Mucosa of descending colon (tissue), 3 donors: ENCODE results near the gene URI1. TPM values are rescaled to one million over a fixed set of nuclear protein-coding genes. Genes with fewer than 3 reads are reported as not detected.

Source experiments
- ATAC-seq: fragments of 200-7000 bp; cut with Tn5 transposase; one replicate; pipeline ENCODE4 v1.9.1; 2020; ENCODE audit warnings: mild to moderate bottlenecking, moderate library complexity
- DNase-seq, 3 donors: peaks; one replicate each; pipeline ENCODE4 v3.0.0-alpha.2; 2020
- H3K36me3 ChIP-seq: fragments of 200-600 bp; one replicate; pipeline ENCODE4 v1.8.0; 2021; ENCODE audit warnings: low read depth, mild to moderate bottlenecking
- H3K4me1 ChIP-seq: fragments of 200-600 bp; one replicate; pipeline ENCODE4 v1.8.0; 2021; ENCODE audit warnings: low read depth, mild to moderate bottlenecking
- H3K4me3 ChIP-seq: fragments of 200-600 bp; one replicate; pipeline ENCODE4 v1.8.0; 2021; ENCODE audit warnings: mild to moderate bottlenecking
- H3K9me3 ChIP-seq: fragments of 200-600 bp; one replicate; pipeline ENCODE4 v1.8.0; 2021; ENCODE audit warnings: mild to moderate bottlenecking
- CTCF ChIP-seq: fragments of 200-600 bp; IDR thresholded peaks from one replicate; pipeline ENCODE4 v1.8.0; 2022; ENCODE audit warnings: antibody characterized with exemption, mild to moderate bottlenecking
- intact Hi-C, 2 donors: fragments of 100-400 bp; cut with DNase I in 1 of 2; cut with micrococcal nuclease in 1 of 2; formaldehyde crosslinking; loops; one replicate each; pipeline versions ENCODE4 v1.11.0 to v1.11.1; 2022; cut with DNase I, micrococcal nuclease
- total RNA-seq, 3 donors: library from RNA; stranded (reverse); fragmentation: NEBNext Ultra II Directional in 2 of 3; extraction: Animal tissue kit (Norgen Biotek cat#: 25700) in 2 of 3; gene quantifications; one replicate each; pipeline versions ENCODE4 v1.2.1 to v1.2.4, GENCODE V29; 2021 to 2023
- donor health status: DM: no; HTN: no; CAD: no; lungs with moderate emphysema.
- donor health status: DM: no; HTN: no; CAD: no.
- donor health status: DM: no; HTN: yes; CAD: no.

The URI1 gene
- total RNA-seq, 3 donors from 2014 or later = 40.0 to 65.5 (median 43.4) TPM

GRCh38 chr19:30003866-30004265 is 61.8 kb downstream of the URI1 start:
- Histone ChIP-seq H3K9me3 (no peaks in the 10 kb centered on the region), H3K4me3 (no peak overlapping the region), H3K36me3 (no peaks in the 10 kb centered on the region), H3K4me1 (no peaks in the 10 kb centered on the region)
- TF ChIP-seq CTCF = no peak
- no peak for DNase-seq
- intact Hi-C loops = no loop called here
- no peak for ATAC-seq

GRCh38 chr19:30004403-30004802 is 62.4 kb downstream of the URI1 start:
- no peak for TF ChIP-seq CTCF
- no peak for DNase-seq
- no peak for ATAC-seq
- no peaks in the 10 kb centered on the region for H3K9me3 ChIP-seq
- no peaks in the 10 kb centered on the region for H3K36me3 ChIP-seq
- H3K4me1 ChIP-seq = no peaks in the 10 kb centered on the region
- no peak overlapping the region for H3K4me3 ChIP-seq
- intact Hi-C loops = no loop called here

GRCh38 chr19:30006207-30006606 is 64.2 kb downstream of the URI1 start:
- H3K9me3 ChIP-seq = no peaks in the 10 kb centered on the region
- no peak for TF ChIP-seq CTCF
- intact Hi-C loops = no loop called here
- DNase-seq (no peak), ATAC-seq (no peak)
- H3K4me3 ChIP-seq = no peak overlapping the region
- no peaks in the 10 kb centered on the region for H3K36me3 ChIP-seq
- no peaks in the 10 kb centered on the region for H3K4me1 ChIP-seq

- ATAC-seq (no peak), DNase-seq (no peak)
- no peak for TF ChIP-seq CTCF
- H3K4me3 ChIP-seq = no peak overlapping the region
- H3K36me3 ChIP-seq = no peaks in the 10 kb centered on the region
- intact Hi-C loops = no loop called here
- no peaks in the 10 kb centered on the region for H3K9me3 ChIP-seq
- H3K4me1 ChIP-seq = no peaks in the 10 kb centered on the region
Observed at GRCh38 chr19:30008169-30008568, 66.1 kb downstream of the URI1 start.

- intact Hi-C loops = no loop called here
- Histone ChIP-seq H3K4me3 (no peak overlapping the region), H3K36me3 (no peaks in the 10 kb centered on the region), H3K9me3 (no peaks in the 10 kb centered on the region), H3K4me1 (no peaks in the 10 kb centered on the region)
- DNase-seq = no peak
- ATAC-seq = no peak
- TF ChIP-seq CTCF = no peak
Observed at GRCh38 chr19:30009013-30009412, 67.0 kb downstream of the URI1 start.

GRCh38 chr19:30011051-30011578 is 69.1 kb downstream of the URI1 start:
- no peak for TF ChIP-seq CTCF
- DNase-seq (no peak), ATAC-seq (no peak)
- no peak overlapping the region for H3K4me3 ChIP-seq
- intact Hi-C loops = no loop called here
- no peaks in the 10 kb centered on the region for H3K4me1 ChIP-seq
- H3K9me3 ChIP-seq = no peaks in the 10 kb centered on the region
- H3K36me3 ChIP-seq = no peaks in the 10 kb centered on the region
